ENCODE results near the gene THRB. TPM values are rescaled to one million over a fixed set of nuclear protein-coding genes. Genes with fewer than 3 reads are reported as not detected.

The THRB gene
- total and polyA plus RNA-seq, 10 donors, result 1.00 to 26.6 (median 16.2) TPM

- no peak for TF ChIP-seq POLR2AphosphoS5 (IDR thresholded peaks at IDR 0.05)
- no peak for TF ChIP-seq CTCF (IDR thresholded peaks at IDR 0.05 in 8 of 11, conservative IDR thresholded peaks at IDR 0.05 in 3 of 11)
- TF ChIP-seq POLR2A (IDR thresholded peaks at IDR 0.05), result no peak
- intact Hi-C loops (cut with DNase I; ENCODE audit: low total_unique reads), result no loop called here
- Histone ChIP-seq H3K4me1 (no peaks in the 10 kb centered on the region), H3K36me3 (no peaks in the 10 kb centered on the region), H3K9me3 (no peaks in the 10 kb centered on the region), H3K27ac (no peak overlapping the region), H3K4me3 (no peak overlapping the region), H3K27me3 (replicated peaks in 1 of 7) (no peaks in the 10 kb centered on the region)
- 91 to 97% (median 96%) methylated on average over 3 of the region's 3 CpGs for WGBS, 5 donors
- no peak for DNase-seq
Measured at GRCh38 chr3:24390169-24391130, 104.2 kb downstream of the THRB start.

- Histone ChIP-seq H3K4me1 (no peaks in the 10 kb centered on the region), H3K27ac (no peak overlapping the region), H3K9me3 (no peaks in the 10 kb centered on the region), H3K27me3 (replicated peaks in 1 of 7) (no peaks in the 10 kb centered on the region), H3K4me3 (no peak overlapping the region), H3K36me3 (no peaks in the 10 kb centered on the region)
- intact Hi-C loops (cut with DNase I; ENCODE audit: low total_unique reads), result no loop called here
- DNase-seq, result no peak
- TF ChIP-seq POLR2AphosphoS5 (IDR thresholded peaks at IDR 0.05) (no peak), POLR2A (IDR thresholded peaks at IDR 0.05) (no peak), CTCF (IDR thresholded peaks at IDR 0.05 in 8 of 11, conservative IDR thresholded peaks at IDR 0.05 in 3 of 11) (no peak)
- WGBS, 5 donors, result 67 to 83% (median 81%) methylated on average over 6 of the region's 6 CpGs
Measured at GRCh38 chr3:24389108-24390090, 105.3 kb downstream of the THRB start.

- H3K27ac ChIP-seq, result no peak overlapping the region
- DNase-seq, result no peak
- H3K9me3 ChIP-seq, result no peaks in the 10 kb centered on the region
- no peaks in the 10 kb centered on the region for H3K36me3 ChIP-seq
- H3K4me3 ChIP-seq, result no peak overlapping the region
- intact Hi-C loops (cut with DNase I; ENCODE audit: low total_unique reads), result no loop called here
- no peaks in the 10 kb centered on the region for H3K4me1 ChIP-seq
- no peak for TF ChIP-seq CTCF (IDR thresholded peaks at IDR 0.05 in 8 of 11, conservative IDR thresholded peaks at IDR 0.05 in 3 of 11)
- TF ChIP-seq POLR2A (IDR thresholded peaks at IDR 0.05), result no peak
- TF ChIP-seq POLR2AphosphoS5 (IDR thresholded peaks at IDR 0.05), result no peak
- H3K27me3 ChIP-seq (replicated peaks in 1 of 7), result no peaks in the 10 kb centered on the region
Measured at GRCh38 chr3:24388611-24389010, 106.0 kb downstream of the THRB start.
